ENCODE results near the gene ISG15. TPM values are rescaled to one million over a fixed set of nuclear protein-coding genes. Genes with fewer than 3 reads are reported as not detected.

ISG15 gene
- total and polyA plus RNA-seq, 8 donors = 8.3 to 90.0 (median 15.7) TPM

DNA sequence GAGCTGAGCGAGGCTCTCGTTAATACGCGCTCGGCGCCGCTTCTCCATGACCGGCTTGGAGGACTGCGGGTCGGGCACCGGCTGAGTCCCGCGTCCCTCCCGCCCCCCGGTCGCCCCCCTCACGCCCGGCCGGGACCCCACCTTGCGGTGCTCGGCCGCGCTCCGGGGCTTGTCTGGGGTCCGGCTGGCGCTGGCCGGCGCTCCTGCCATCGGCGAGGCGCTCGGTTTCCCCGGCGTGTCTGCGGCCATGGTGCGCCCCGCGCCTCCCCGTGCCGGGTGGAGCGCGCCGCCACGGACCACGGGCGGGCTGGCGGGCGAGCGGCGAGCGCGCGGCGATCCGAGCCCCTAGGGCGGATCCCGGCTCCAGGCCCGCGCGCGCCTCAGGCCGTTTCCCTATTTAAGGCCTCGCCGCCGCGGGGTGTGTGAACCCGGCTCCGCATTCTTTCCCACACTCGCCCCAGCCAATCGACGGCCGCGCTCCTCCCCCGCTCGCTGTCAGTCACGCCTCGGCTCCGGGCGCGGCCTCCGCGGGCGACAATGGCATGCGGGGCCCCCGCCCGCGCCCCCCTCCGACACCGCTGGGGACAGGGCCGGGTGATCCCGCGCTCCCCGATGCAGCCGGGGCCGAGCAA is 13.5 kb upstream of the ISG15 start, which contains the start of gene HES4:
TSS of gene HES4 (minus strand) at position 373 of the 632 bp plus-strand sequence. CDS start at position 249, 124 bp downstream.
- Histone ChIP-seq H3K9me3 (no peaks in the 10 kb centered on the region), H3K27ac (peak within 1 kb of the TSS; percentile 94 to 96), H3K36me3 (no peaks in the 10 kb centered on the region), H3K4me3 (peak within 1 kb of the TSS; percentile 64 to 67), H3K27me3 (peaks cover 11 to 99% of the 10 kb centered on the region in 2 donors), H3K4me1 (peaks cover 2 to 46% of the 10 kb centered on the region in 2 donors)
- peak; percentile 88 for ATAC-seq
- TF ChIP-seq, protein P1, sequence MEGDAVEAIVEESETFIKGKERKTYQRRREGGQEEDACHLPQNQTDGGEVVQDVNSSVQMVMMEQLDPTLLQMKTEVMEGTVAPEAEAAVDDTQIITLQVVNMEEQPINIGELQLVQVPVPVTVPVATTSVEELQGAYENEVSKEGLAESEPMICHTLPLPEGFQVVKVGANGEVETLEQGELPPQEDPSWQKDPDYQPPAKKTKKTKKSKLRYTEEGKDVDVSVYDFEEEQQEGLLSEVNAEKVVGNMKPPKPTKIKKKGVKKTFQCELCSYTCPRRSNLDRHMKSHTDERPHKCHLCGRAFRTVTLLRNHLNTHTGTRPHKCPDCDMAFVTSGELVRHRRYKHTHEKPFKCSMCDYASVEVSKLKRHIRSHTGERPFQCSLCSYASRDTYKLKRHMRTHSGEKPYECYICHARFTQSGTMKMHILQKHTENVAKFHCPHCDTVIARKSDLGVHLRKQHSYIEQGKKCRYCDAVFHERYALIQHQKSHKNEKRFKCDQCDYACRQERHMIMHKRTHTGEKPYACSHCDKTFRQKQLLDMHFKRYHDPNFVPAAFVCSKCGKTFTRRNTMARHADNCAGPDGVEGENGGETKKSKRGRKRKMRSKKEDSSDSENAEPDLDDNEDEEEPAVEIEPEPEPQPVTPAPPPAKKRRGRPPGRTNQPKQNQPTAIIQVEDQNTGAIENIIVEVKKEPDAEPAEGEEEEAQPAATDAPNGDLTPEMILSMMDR (IDR thresholded peaks at IDR 0.05) = no peak
- DNase-seq = peak; percentile 91 to 95 (median 92)
- intact Hi-C loops (cut with DNase I) = no loop called here

DNA sequence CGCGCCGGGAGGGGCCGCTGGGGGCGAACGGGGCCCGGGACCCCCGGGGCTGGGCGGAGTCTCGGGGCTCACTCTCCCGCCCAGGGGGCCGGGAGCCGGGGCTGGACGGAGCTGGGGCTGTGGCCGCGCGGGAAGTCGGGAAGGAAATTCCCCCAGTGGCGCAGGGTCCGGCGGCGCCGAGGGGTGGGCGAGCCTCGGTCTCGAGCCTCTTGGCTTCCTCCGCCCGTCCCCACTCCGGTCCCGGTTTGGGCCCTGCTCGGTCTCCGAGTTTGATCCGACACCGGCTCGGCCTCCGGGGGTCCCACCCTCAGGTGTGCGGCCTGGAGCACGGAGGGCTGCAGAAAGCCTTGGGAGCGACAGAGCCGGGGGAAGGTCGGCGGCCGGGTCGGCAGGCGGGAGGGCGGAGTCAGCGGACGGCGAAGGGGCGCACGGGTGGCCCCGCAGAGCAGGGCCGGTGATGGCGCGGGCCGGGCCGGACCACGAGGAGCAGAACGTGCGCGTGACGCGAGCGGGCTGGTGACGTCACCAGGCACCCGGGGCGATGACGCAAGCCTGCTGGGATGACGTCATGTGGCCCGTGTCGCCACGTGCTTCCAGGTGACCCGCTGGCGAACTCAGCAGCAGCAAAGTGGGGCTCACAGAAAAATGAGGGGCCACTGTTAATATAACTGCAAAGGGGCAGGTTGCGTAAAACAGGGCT is 12.8 kb upstream of the ISG15 start:
- intact Hi-C loops (cut with DNase I) = no loop called here
- peaks cover 11 to 99% of the 10 kb centered on the region in 2 donors for H3K27me3 ChIP-seq
- ATAC-seq (peak; percentile 64), DNase-seq (peak; percentile 72 to 88 (median 86))
- H3K36me3 ChIP-seq = no peaks in the 10 kb centered on the region
- H3K27ac ChIP-seq = peak overlapping the region; percentile 94 to 96
- H3K4me1 ChIP-seq = peaks cover 9 to 52% of the 10 kb centered on the region in 2 donors
- TF ChIP-seq, protein P1 (IDR thresholded peaks at IDR 0.05) = no peak
- H3K9me3 ChIP-seq = no peaks in the 10 kb centered on the region
- peak overlapping the region; percentile 64 to 67 for H3K4me3 ChIP-seq

DNA sequence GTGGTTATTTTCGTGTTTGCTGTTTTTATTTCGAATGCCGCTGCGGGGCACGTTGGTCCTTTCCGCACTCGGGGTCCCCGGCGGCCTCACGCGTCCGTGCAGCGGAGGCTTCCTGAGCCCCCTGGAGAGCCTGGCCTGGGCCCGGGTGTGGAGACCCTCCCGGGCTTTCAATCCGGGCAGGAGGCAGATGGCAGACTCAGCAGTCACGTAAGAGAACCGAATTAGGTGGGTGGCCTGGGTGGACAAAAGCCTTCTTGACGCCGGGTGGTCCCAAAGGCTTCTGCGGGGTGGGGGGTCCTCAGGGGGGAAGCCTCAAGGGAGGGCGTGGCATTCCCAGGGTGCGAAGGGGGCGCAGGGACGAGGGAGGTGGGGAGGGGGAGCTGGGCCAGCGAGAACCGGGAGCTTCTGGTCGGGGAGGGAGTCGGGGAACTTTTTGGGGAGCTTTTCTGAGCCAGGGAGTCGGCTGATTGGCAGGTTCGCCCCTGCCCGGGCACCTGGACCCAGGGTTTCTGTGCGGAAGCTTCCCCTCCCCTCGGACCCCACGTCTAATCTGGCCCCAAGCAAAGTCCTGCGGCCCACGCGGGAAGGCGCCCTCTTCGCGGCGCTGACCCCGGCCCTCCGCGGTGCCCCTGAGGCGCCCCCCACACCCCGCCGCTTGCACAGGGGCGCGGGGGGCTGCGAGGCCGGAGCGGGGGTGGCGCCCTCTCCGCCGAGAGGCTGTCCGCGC is 12.1 kb upstream of the ISG15 start:
- peak overlapping the region; percentile 94 to 96 for H3K27ac ChIP-seq
- peak overlapping the region; percentile 64 to 67 for H3K4me3 ChIP-seq
- no peak for ATAC-seq
- no peaks in the 10 kb centered on the region for H3K9me3 ChIP-seq
- peaks cover 11 to 99% of the 10 kb centered on the region in 2 donors for H3K27me3 ChIP-seq
- intact Hi-C loops (cut with DNase I) = no loop called here
- H3K36me3 ChIP-seq = no peaks in the 10 kb centered on the region
- H3K4me1 ChIP-seq = peaks cover 12 to 57% of the 10 kb centered on the region in 2 donors
- TF ChIP-seq, protein P1 (IDR thresholded peaks at IDR 0.05) = no peak
- peak in 2 of 4 donors; percentile 39 to 71 for DNase-seq

DNA sequence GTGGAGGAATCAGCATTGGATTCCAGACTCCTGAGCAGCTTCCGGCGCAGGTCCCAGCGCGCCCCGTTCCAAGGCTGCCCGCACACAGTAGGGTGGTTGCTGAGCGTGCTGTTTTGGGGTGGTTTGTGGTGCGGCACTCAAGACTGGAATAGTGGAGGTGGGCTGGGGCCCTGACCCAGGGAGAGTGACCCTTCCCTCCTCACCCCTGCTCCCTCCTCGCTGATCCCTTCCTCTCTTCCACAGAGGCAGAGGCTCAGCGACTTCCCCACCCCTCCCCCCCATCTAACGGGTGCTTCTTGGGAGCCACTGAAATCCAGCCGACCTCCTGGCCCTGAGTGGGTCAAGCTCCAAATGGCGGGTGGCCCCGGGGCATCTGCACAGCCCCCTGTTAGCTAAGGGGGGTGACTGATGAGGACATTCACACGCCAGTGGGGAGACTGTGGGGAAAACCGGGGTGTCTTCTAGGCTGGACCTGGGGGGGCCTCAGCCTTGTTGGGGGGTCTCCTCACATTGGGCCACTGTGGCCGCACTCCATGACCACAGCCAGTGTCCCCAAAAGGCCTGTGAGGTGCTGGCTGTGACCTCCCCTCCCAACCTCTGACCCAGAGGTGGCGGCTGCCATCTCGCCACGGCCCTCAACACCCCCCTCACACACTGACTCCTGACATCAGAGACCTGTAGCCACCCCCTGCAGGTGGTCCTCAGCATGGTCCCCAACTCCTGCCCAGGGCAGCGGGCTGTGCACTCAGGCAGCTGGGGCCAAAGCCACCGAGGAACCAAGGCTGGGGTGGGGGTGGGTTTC is 9.5 kb upstream of the ISG15 start:
- H3K4me3 ChIP-seq = no peak overlapping the region
- DNase-seq (peak in 1 of 4 donors; percentile 60), ATAC-seq (no peak)
- intact Hi-C loops (cut with DNase I) = no loop called here
- no peaks in the 10 kb centered on the region for H3K36me3 ChIP-seq
- H3K9me3 ChIP-seq = no peaks in the 10 kb centered on the region
- H3K27ac ChIP-seq = no peak overlapping the region
- H3K27me3 ChIP-seq = peaks cover 3 to 74% of the 10 kb centered on the region in 2 donors
- TF ChIP-seq, protein P1 (IDR thresholded peaks at IDR 0.05) = no peak
- peaks cover 12 to 49% of the 10 kb centered on the region in 2 donors for H3K4me1 ChIP-seq
